Uterus (tissue), 4 donors: ENCODE results near the gene EIF6. TPM values are rescaled to one million over a fixed set of nuclear protein-coding genes. Genes with fewer than 3 reads are reported as not detected.

Source experiments
- DNase-seq, 2 donors: peaks; one replicate each; pipeline ENCODE4 v3.0.0-alpha.2; 2019 to 2020
- H3K27ac ChIP-seq, 2 donors: fragments of 200-600 bp; sonication (generic); 1 replicate in 1 of 2; 2 replicates in 1 of 2; pipeline ENCODE4 v1.5.1; 2016 to 2018
- H3K27me3 ChIP-seq, 2 donors: fragments of 200-600 bp; sonication (generic); one replicate each; pipeline ENCODE4 v1.5.1; 2018 to 2019; ENCODE audit warnings: control low read depth in 1 of 2
- H3K36me3 ChIP-seq, 2 donors: fragments of 200-600 bp; sonication (generic); one replicate each; pipeline ENCODE4 v1.5.1; 2019; ENCODE audit warnings: control low read depth in 1 of 2
- H3K4me1 ChIP-seq, 2 donors: fragments of 200-600 bp; sonication (generic); one replicate each; pipeline ENCODE4 v1.5.1; 2018 to 2019; ENCODE audit warnings: control low read depth in 1 of 2
- H3K4me3 ChIP-seq, 2 donors: fragments of 200-600 bp; sonication (generic); 1 replicate in 1 of 2; 2 replicates in 1 of 2; pipeline ENCODE4 v1.5.1; 2018 to 2019; ENCODE audit warnings: mild to moderate bottlenecking in 1 of 2
- H3K9me3 ChIP-seq, 2 donors: fragments of 200-600 bp; sonication (generic); one replicate each; pipeline ENCODE4 v1.5.1; 2019; ENCODE audit warnings: control low read depth in 1 of 2
- CTCF ChIP-seq, 4 experiments: fragments of 200-600 bp in 2 of 4; fragments of 450-650 bp in 2 of 4; sonication (generic) in 2 of 4; IDR thresholded peaks; one replicate each; pipeline ENCODE4 v1.5.1; 2016 to 2019; ENCODE audit warnings: antibody characterized with exemption in 4 of 4, mild to moderate bottlenecking in 2 of 4, moderate library complexity in 1 of 4
- POLR2A ChIP-seq, 2 donors: fragments of 450-650 bp; IDR thresholded peaks; one replicate each; pipeline ENCODE4 v1.6.1; 2016; ENCODE audit warnings: antibody characterized with exemption in 2 of 2, mild to moderate bottlenecking in 1 of 2, moderate library complexity in 1 of 2
- intact Hi-C: fragments of 100-400 bp; cut with DNase I; formaldehyde crosslinking; loops from one replicate; pipeline ENCODE4 v1.15.1; 2023; ENCODE audit warnings: low total_unique reads
- total RNA-seq, 4 donors: library from RNA; depleted of rRNA in 3 of 4; stranded (reverse); fragments of >200 nt in 3 of 4; gene quantifications; one replicate each; pipeline versions ENCODE4 v1.1.0 to v1.2.4, GENCODE V29; 2014 to 2023
- donor health status: DM: yes; HTN: yes; CAD: no.

Gene EIF6
- total RNA-seq, 4 donors from 2014 or later: 33.8 to 80.9 (median 66.8) TPM

GRCh38 chr20:35291654-35292503, 7.3 kb upstream of the EIF6 start, which contains the start of gene FAM83C:
Gene FAM83C, minus strand, starts transcription at chr20:35292425. Its CDS starts 121 bp downstream, at chr20:35292304.
- H3K27me3 ChIP-seq: no peaks in the 10 kb centered on the region
- TF ChIP-seq CTCF (IDR thresholded peaks at IDR 0.05): no peak
- H3K36me3 ChIP-seq: no peaks in the 10 kb centered on the region
- no peak for DNase-seq
- no peak within 1 kb of the TSS for H3K4me3 ChIP-seq
- intact Hi-C loops: no loop called here
- no peaks in the 10 kb centered on the region for H3K9me3 ChIP-seq
- no peaks in the 10 kb centered on the region for H3K4me1 ChIP-seq
- H3K27ac ChIP-seq: no peak within 1 kb of the TSS

DNA sequence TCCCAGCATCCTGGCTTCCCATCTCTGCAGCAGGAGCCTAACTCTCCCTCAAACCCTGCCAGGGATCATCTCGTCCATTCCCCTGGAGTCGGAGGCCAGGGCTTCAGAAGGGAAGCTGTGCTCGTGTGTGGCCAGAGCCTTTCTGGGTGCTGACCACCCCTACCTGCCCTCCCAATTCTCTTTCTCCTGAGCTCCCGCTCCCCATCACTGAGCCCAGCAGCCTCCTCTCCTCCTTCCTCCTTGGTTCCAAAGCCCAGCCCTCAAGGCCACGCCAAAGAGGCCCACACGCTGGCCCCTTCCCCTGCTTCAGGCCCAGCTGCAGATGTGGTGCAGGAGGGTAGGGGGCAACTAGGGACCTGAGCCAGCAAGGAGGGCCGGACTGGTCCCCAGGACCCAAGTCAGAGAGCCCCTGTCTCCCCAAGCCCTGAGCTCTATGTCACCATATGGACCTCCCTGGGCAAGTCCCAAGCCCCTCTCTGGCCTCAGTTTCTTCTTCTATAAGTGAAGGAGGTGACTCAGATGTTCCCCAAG, 6.4 kb upstream of the EIF6 start:
- no peak for DNase-seq
- intact Hi-C loops: no loop called here
- TF ChIP-seq POLR2A (IDR thresholded peaks at IDR 0.05) (no peak), CTCF (IDR thresholded peaks at IDR 0.05) (no peak)

GRCh38 chr20:35290186-35290886, 5.8 kb upstream of the EIF6 start:
- intact Hi-C loops: no loop called here
- no peak for DNase-seq
- no peak overlapping the region for H3K27ac ChIP-seq
- H3K36me3 ChIP-seq: no peaks in the 10 kb centered on the region
- H3K4me1 ChIP-seq: no peaks in the 10 kb centered on the region
- no peaks in the 10 kb centered on the region for H3K9me3 ChIP-seq
- no peak for TF ChIP-seq POLR2A (IDR thresholded peaks at IDR 0.05)
- no peak for TF ChIP-seq CTCF (IDR thresholded peaks at IDR 0.05)
- no peaks in the 10 kb centered on the region for H3K27me3 ChIP-seq
- no peak overlapping the region for H3K4me3 ChIP-seq

More for the DNA sequence above, 6.4 kb upstream of the EIF6 start:
- Histone ChIP-seq H3K36me3 (no peaks in the 10 kb centered on the region), H3K9me3 (no peaks in the 10 kb centered on the region), H3K4me1 (no peaks in the 10 kb centered on the region), H3K27ac (no peak overlapping the region), H3K27me3 (no peaks in the 10 kb centered on the region), H3K4me3 (no peak overlapping the region)

DNA sequence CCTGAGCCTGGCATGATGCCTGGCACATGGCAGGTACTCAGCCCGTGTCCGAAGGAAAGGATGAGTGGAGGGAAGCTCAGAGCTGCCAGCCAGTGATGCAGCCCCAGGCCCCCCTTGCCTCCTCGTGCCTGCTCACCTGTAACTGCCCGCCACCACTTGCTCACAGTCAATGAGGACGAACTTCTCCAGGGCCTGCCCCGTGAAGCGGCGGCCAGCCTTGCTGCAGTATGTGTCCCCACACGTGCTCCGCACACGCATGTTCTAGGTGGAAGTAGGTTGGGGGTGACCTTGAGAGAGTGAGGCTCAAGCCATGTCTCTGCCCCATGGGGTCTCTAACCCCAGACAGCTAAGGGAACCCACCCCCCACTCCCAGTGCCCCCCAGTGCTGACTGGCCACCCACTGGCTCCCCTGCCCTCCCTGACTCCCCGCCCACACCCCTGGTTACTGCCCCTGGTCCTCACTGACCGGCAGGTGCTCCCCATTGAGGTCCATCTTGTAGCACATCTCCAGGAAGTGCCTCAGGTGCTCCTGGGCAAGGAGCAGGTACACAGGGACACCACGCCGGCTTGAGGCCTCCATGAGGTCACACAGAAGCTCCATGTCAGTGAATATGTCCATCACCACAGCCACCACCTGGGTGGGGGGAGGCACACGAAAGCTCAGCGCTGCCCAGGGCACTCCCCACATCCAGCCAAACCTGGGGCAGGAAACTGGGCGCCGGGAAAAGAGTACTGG, 3.9 kb upstream of the EIF6 start:
- Histone ChIP-seq H3K4me1 (peaks cover 2 to 5% of the 10 kb centered on the region in 2 donors), H3K36me3 (no peaks in the 10 kb centered on the region), H3K27ac (no peak overlapping the region), H3K4me3 (no peak overlapping the region), H3K9me3 (no peaks in the 10 kb centered on the region), H3K27me3 (no peaks in the 10 kb centered on the region)
- no peak for TF ChIP-seq CTCF (IDR thresholded peaks at IDR 0.05)
- TF ChIP-seq POLR2A (IDR thresholded peaks at IDR 0.05): no peak
- intact Hi-C loops: no loop called here
- no peak for DNase-seq
